ENCODE data around the gene RIC8B.

DNA sequence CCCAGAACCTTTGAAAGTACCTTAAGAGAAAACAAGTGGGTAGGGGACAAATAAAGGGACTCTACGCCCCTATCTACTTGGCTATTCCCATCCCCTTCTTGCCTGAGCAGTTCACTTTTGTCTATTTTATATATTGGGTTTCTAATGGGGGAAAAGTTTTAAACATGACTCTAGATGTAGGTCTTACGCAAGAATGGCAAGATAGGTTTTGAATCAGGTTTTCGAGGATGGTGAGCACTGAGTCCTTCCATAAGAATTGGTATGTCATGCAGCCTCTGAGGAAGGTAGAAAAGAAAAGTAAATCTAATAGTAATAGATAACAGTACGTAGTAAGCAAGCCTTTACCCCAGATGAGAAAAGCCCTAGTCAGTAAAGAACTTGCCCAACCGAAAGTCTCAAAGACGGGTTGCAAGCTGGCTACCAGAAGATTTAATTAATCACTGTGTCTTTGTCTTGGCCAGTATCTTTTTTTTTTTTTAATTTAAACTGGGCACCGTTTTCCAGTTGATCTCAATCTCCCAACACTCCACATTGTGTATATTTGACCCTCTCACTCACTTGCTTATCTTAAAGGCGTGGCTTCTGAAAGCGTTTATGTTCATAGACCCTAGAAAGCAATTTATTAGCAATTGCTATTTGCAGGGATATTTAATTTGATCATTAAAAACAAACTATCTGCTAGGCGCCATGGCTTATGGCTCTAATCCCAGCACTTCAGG lies 94.7 kb downstream of the RIC8B start:
- TF ChIP-seq, protein P1, sequence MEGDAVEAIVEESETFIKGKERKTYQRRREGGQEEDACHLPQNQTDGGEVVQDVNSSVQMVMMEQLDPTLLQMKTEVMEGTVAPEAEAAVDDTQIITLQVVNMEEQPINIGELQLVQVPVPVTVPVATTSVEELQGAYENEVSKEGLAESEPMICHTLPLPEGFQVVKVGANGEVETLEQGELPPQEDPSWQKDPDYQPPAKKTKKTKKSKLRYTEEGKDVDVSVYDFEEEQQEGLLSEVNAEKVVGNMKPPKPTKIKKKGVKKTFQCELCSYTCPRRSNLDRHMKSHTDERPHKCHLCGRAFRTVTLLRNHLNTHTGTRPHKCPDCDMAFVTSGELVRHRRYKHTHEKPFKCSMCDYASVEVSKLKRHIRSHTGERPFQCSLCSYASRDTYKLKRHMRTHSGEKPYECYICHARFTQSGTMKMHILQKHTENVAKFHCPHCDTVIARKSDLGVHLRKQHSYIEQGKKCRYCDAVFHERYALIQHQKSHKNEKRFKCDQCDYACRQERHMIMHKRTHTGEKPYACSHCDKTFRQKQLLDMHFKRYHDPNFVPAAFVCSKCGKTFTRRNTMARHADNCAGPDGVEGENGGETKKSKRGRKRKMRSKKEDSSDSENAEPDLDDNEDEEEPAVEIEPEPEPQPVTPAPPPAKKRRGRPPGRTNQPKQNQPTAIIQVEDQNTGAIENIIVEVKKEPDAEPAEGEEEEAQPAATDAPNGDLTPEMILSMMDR (IDR thresholded peaks at IDR 0.05) = no peak
- TF ChIP-seq POLR2A (IDR thresholded peaks at IDR 0.05) = no peak
